T-helper 1 cell treated with Interleukin-12 subunit alpha and Interleukin-12 subunit beta and Interleukin-4 antibody, amounts not matched to agents 30 ng/mL and 1 ng/mL, for 36 hours (primary cell): ENCODE measurements around the gene CCL25. TPM values are rescaled to one million over a fixed set of nuclear protein-coding genes. Genes with fewer than 3 reads are reported as not detected.

ENCODE experiments used
- intact Hi-C: fragments of 100-400 bp; cut with micrococcal nuclease; formaldehyde crosslinking; loops from one replicate; pipeline ENCODE4 v1.15.1; 2024
- total RNA-seq: library from RNA; stranded (reverse); gene quantifications from 2 replicates; pipeline ENCODE4 v1.2.3, GENCODE V29; 2022

Gene CCL25
- total RNA-seq, 1 donor from 2014 or later: 0.91 TPM

DNA sequence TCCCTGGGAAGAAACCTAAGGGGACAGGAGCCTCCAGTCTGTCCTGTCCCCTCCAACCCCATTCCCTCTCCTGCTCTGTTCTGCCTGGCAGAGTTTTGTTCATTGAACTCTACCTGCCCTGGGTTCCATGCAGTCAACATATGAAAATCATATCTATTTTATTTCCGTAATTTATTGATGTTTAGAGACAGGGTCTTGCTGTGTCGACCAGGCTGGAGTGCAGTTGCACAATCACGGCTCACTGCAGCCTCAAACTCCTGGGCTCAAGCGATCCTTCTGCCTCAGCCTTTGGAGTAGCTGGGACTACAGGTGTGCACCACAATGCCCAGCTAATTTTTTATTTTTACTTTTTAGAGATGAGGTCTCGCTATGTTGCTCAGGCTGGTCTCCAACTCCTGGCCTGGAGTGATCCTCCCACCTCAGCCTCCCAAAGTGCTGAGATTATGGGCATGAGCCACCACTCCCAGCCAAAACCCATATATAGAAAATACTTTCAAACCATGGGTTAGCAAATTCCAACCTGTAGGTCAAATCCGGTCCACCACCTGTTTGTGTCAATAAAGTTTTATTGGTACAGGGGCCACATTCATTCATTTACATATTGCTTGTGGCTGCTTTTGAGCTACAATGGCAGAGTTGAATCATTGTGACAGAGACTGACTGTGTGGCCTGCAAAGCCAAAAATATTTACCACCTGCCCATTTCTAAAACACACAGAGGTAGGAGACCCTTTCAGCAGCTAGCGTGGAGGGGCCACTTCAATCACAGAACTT lies 57.5 kb downstream of the CCL25 start:
- intact Hi-C loops: no loop called here

DNA sequence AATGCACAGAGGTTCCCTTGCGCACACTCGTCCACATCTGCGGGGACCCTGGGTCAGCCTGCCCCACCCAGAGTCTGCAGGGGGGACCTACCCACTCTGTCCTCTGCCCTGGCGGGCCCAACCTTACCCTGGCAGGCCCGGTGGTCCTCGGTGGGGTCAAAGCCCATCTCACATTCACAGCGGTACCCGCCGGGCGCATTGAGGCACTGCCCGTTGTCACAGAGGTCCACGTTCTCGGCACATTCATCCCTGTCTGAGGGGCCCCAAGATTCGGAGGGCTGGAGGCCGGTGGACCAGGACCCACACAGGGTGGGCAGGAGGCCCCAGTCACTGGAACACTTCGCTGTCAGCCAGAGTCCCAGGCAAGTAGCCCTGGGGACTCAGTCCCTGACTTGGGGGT lies 58.4 kb downstream of the CCL25 start:
- intact Hi-C loops: no loop called here

DNA sequence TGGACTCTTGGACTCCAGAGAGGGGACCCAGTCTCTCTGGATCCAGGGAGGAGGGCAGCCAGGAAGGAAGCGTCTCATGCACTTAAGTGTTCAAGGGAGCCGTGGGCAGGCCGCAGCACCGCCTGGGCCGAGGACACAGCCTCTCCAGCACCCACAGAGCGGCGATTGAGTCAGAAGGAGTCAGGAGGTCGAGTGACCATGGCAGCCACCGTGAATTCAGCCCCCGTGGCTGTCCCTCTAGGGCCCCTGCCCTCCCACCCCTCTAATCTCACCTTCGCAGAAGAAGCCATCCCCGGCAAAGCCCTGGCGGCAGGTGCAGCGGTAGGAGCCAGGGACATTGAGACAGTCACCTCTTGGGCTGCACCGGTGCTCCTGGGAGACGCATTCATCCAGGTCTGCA lies 58.8 kb downstream of the CCL25 start:
- intact Hi-C loops: no loop called here

Other genes starting within 250 kb of the CCL25 start
- 9.1 and 9.6 TPM in 2 replicates for gene EVI5L, start 222.5 kb upstream of the CCL25 start, total RNA-seq
- gene PRR36, start 178.4 kb upstream of the CCL25 start, total RNA-seq: 0.22 and 0.34 TPM in 2 replicates
- gene LRRC8E, start 164.2 kb upstream of the CCL25 start, total RNA-seq: not detected in 2 replicates
- 45.6 and 48.7 TPM in 2 replicates for gene MAP2K7, start 148.9 kb upstream of the CCL25 start, total RNA-seq
- 4.6 TPM in 2 replicates for gene TGFBR3L, start 137.9 kb upstream of the CCL25 start, total RNA-seq
- 22.5 and 28.5 TPM in 2 replicates for gene SNAPC2, start 132.4 kb upstream of the CCL25 start, total RNA-seq
- not detected in 2 replicates for gene CTXN1, start 126.6 kb upstream of the CCL25 start, total RNA-seq
- 67.4 and 73.7 TPM in 2 replicates for gene TIMM44, start 109.1 kb upstream of the CCL25 start, total RNA-seq
- gene ELAVL1, start 47.1 kb upstream of the CCL25 start, total RNA-seq: 119 and 128 TPM in 2 replicates
- 0.02 TPM in 2 replicates for gene FBN3, start 96.8 kb downstream of the CCL25 start, total RNA-seq
- gene CERS4, start 156.6 kb downstream of the CCL25 start, total RNA-seq: 29.8 and 37.2 TPM in 2 replicates